GM18526 (cell line): ENCODE results near the gene MRPL32.

Source experiments
- POLR2A ChIP-seq: IDR thresholded peaks from 3 replicates; pipeline ENCODE4 v1.6.1; 2011; ENCODE audit not compliant: insufficient read length; ENCODE audit errors: extremely low read depth

Gene MRPL32

GRCh38 chr7:42982604-42983115, 50.5 kb downstream of the MRPL32 start:
- no peak for TF ChIP-seq POLR2A

- no peak for TF ChIP-seq POLR2A
These were observed 52.0 kb downstream of the MRPL32 start for GRCh38 chr7:42984137-42984536.

DNA sequence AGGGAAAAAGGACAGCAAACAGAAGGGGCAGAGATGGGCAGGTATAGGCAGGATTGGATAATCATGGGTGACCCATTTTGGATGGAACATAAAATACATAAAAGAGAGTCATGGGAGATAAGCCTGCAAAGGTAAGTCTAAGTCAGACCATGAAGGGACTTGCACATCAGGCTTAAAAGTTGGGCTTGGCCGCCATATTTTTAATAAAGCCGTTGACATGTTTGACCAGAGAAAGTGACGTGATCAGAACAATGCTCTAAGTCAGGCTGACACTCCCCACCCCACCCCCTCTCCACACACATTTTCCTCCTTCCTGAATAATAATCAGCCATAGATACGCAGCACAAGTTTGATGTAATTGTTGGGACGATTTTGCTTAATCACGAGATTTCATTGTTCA, 54.0 kb downstream of the MRPL32 start:
- no peak for TF ChIP-seq POLR2A

GRCh38 chr7:42986781-42987248, 54.6 kb downstream of the MRPL32 start:
- TF ChIP-seq POLR2A = no peak
